GM12878 (cell line): ENCODE data around the gene PDE8B. TPM values are rescaled to one million over a fixed set of nuclear protein-coding genes. Genes with fewer than 3 reads are reported as not detected.

Experiments
- ATAC-seq: fragments of 200-7000 bp; cut with Tn5 transposase; 3 replicates; pipeline ENCODE4 v1.9.1; 2020; ENCODE audit warnings: mild to moderate bottlenecking, moderate library complexity
- BruUV-seq: library from RNA; stranded (reverse); fragments of 400-500 nt; replicated peaks from 2 replicates; lab custom pipeline; 2021; lab: Mats Ljungman, UMichigan
- CTCF ChIA-PET: fragments of 300-600 bp; sonication (Branson Sonifier 250); formaldehyde crosslinking; extraction: SDS; loops from one replicate; lab custom pipeline; 2021; ENCODE audit warnings: inconsistent platforms; lab: Yijun Ruan, JAX
- POLR2A ChIA-PET: fragments of 350-600 bp; formaldehyde crosslinking; extraction: SDS; loops from one replicate; lab custom pipeline; 2021; ENCODE audit warnings: inconsistent platforms; lab: Charles Lee
- RAD21 ChIA-PET: fragments of 300-600 bp; sonication (Branson Sonifier 250); formaldehyde crosslinking; loops from one replicate; lab custom pipeline; 2023; ENCODE audit warnings: antibody characterized with exemption; ENCODE audit not compliant: unreplicated experiment; lab: Charles Lee
- SMC1A ChIA-PET: fragments of 300-600 bp; sonication (Branson Sonifier 250); formaldehyde crosslinking; loops from one replicate; lab custom pipeline; 2023; ENCODE audit not compliant: unreplicated experiment, uncharacterized antibody; lab: Charles Lee
- DNase-seq: peaks from one replicate; pipeline ENCODE4 v3.0.0-alpha.2; 2011; ENCODE audit warnings: low read depth, low spot score
- FAIRE-seq: peaks from 3 replicates; lab custom pipeline; 2011; peaks lifted over from hg19 to GRCh38; lab: Jason Lieb, UNC
- H2AFZ ChIP-seq: 2 replicates; pipeline ENCODE4 v1.6.0; 2011; ENCODE audit warnings: low read depth, low read length, control low read depth; ENCODE audit not compliant: control insufficient read depth
- H3K27ac ChIP-seq: 2 replicates; pipeline ENCODE4 v1.5.1; 2011; ENCODE audit warnings: control low read depth; ENCODE audit not compliant: control insufficient read depth, insufficient read depth
- H3K27me3 ChIP-seq, 2 experiments: replicated peaks in 1 of 2; 2 replicates each; pipeline versions ENCODE4 v1.6.0 to v1.6.1; 2011; ENCODE audit warnings: low read length in 1 of 2; ENCODE audit not compliant: control insufficient read depth in 2 of 2, insufficient read depth in 2 of 2
- H3K36me3 ChIP-seq, 2 experiments: 2 replicates each; pipeline ENCODE4 v1.5.1; 2011; ENCODE audit warnings: low read length in 1 of 2; ENCODE audit not compliant: control insufficient read depth in 2 of 2, insufficient read depth in 2 of 2
- H3K4me1 ChIP-seq: 2 replicates; pipeline ENCODE4 v1.6.1; 2011; ENCODE audit warnings: mild to moderate bottlenecking, low read length, moderate library complexity, mixed read lengths; ENCODE audit not compliant: control insufficient read depth, insufficient read depth
- H3K4me2 ChIP-seq: 2 replicates; pipeline ENCODE4 v1.6.0; 2011; ENCODE audit warnings: control low read depth; ENCODE audit not compliant: control insufficient read depth, insufficient read depth
- H3K4me3 ChIP-seq: fragments of 200-600 bp; sonication (generic); 2 replicates; pipeline ENCODE4 v1.5.1; 2016
- H3K79me2 ChIP-seq: 2 replicates; pipeline ENCODE4 v1.6.0; 2011; ENCODE audit warnings: low read length; ENCODE audit not compliant: control insufficient read depth, insufficient read depth
- H3K9ac ChIP-seq: 2 replicates; pipeline ENCODE4 v1.8.0; 2011; ENCODE audit warnings: low read length, control low read depth, mixed read lengths; ENCODE audit not compliant: control insufficient read depth, insufficient read depth
- H3K9me3 ChIP-seq: replicated peaks from 3 replicates; pipeline ENCODE4 v1.5.1; 2011; ENCODE audit warnings: mild to moderate bottlenecking, low read length; ENCODE audit not compliant: control insufficient read depth, insufficient read depth
- H4K20me1 ChIP-seq: 2 replicates; pipeline ENCODE4 v1.6.0; 2011; ENCODE audit not compliant: control insufficient read depth, insufficient read depth
- CBX5 ChIP-seq: sonication (generic); IDR thresholded peaks from 2 replicates; pipeline ENCODE4 v1.6.1; 2016; ENCODE audit warnings: low read depth, moderate library complexity, mild to moderate bottlenecking, inconsistent platforms
- EED ChIP-seq: sonication (generic); IDR thresholded peaks from 2 replicates; pipeline ENCODE4 v1.6.1; 2016; ENCODE audit warnings: antibody characterized with exemption, low read depth
- ESRRA ChIP-seq: IDR thresholded peaks from 2 replicates; pipeline ENCODE4 v1.6.1; 2012; ENCODE audit warnings: mild to moderate bottlenecking, low read length, improper control_type of control experiment
- HDAC2 ChIP-seq: fragments of 200-600 bp; sonication (generic); IDR thresholded peaks from 2 replicates; pipeline ENCODE4 v1.6.1; 2017
- IKZF1 ChIP-seq: fragments of 450-650 bp; conservative IDR thresholded peaks from 2 replicates; pipeline ENCODE4 v1.6.1; 2017; ENCODE audit warnings: antibody characterized with exemption, mild to moderate bottlenecking
- MYB ChIP-seq: fragments of 150-350 bp; IDR thresholded peaks from 2 replicates; pipeline ENCODE4 v1.6.1; 2014; ENCODE audit warnings: mild to moderate bottlenecking, low read depth, low read length, borderline replicate concordance
- PAX5 ChIP-seq: IDR thresholded peaks from 2 replicates; pipeline ENCODE4 v1.6.1; 2011; ENCODE audit warnings: low read depth, low read length, borderline replicate concordance
- PML ChIP-seq: IDR thresholded peaks from 2 replicates; pipeline ENCODE4 v1.6.1; 2012; ENCODE audit warnings: low read length, inconsistent platforms
- SMC3 ChIP-seq: IDR thresholded peaks from 2 replicates; pipeline ENCODE4 v1.6.1; 2011; ENCODE audit warnings: low read length, improper control_type of control experiment, borderline replicate concordance
- SPI1 ChIP-seq: IDR thresholded peaks from 2 replicates; pipeline ENCODE4 v1.6.1; 2011; ENCODE audit warnings: low read depth, mild to moderate bottlenecking, low read length, moderate library complexity, borderline replicate concordance; ENCODE audit not compliant: insufficient read depth
- TCF12 ChIP-seq: IDR thresholded peaks from 2 replicates; pipeline ENCODE4 v1.6.1; 2011; ENCODE audit warnings: low read depth, mild to moderate bottlenecking, low read length
- ZNF207 ChIP-seq: fragments of 450-650 bp; IDR thresholded peaks from 2 replicates; pipeline ENCODE4 v1.6.1; 2014; ENCODE audit warnings: antibody characterized with exemption, mild to moderate bottlenecking, borderline replicate concordance
- WGBS: methylation state at CpG from one replicate; pipeline ENCODE4 v1.1.6; 2016; ENCODE audit warnings: low lambda C conversion rate; ENCODE audit not compliant: insufficient replicate concordance, insufficient coverage; ENCODE audit errors: missing lambda C conversion rate; 5-methylcytosine and 5-hydroxymethylcytosine counted together
- in situ Hi-C: fragments of 300-500 bp; cut with MboI; formaldehyde crosslinking; loops from 9 replicates; pipeline ENCODE4 v1.14.3; 2018; ENCODE audit warnings: mixed read lengths
- intact Hi-C: fragments of 100-400 bp; cut with micrococcal nuclease; formaldehyde crosslinking; loops from one replicate; pipeline ENCODE4 v1.14.2; 2022; ENCODE audit not compliant: unreplicated experiment
- polyA plus RNA-seq, 11 experiments: library from polyadenylated mRNA; depleted of rRNA in 4 of 11; unstranded in 6 of 11; stranded (reverse) in 5 of 11; fragments of >200 nt; fragmentation: Nextera tagmentation in 4 of 11; fragmentation: Illumina TruSeq in 1 of 11; extraction: Ambion mirVana in 4 of 11; extraction: Trizol in 1 of 11; gene quantifications; 1 replicate in 1 of 11; 2 replicates in 10 of 11; pipeline versions ENCODE4 v1.2.1 to v1.2.3, GENCODE V29; 2011 to 2016; ENCODE audit warnings: inconsistent platforms in 2 of 11, missing spikeins in 2 of 11, low read depth in 1 of 11
- total RNA-seq, 4 experiments: library from RNA; depleted of rRNA in 3 of 4; stranded (reverse); fragments of >200 nt in 3 of 4; fragmentation: Illumina TruSeq in 1 of 4; extraction: Trizol in 1 of 4; gene quantifications; 2 replicates each; pipeline versions ENCODE4 v1.2.1 to v1.2.3, GENCODE V29; 2013 to 2021
- TF ChIP-seq, protein P1 (sequence below): fragments of 450-650 bp; IDR thresholded peaks from 2 replicates; pipeline ENCODE4 v1.6.1; 2016; ENCODE audit warnings: mild to moderate bottlenecking
- TF ChIP-seq, protein P2 (sequence below), 3 experiments: IDR thresholded peaks in 2 of 3; conservative IDR thresholded peaks in 1 of 3; 2 replicates each; pipeline ENCODE4 v1.5.1; 2011; ENCODE audit warnings: low read depth in 3 of 3, low read length in 3 of 3, mild to moderate bottlenecking in 3 of 3, control low read depth in 2 of 3, moderate library complexity in 2 of 3, inconsistent platforms in 1 of 3, mixed read lengths in 1 of 3; ENCODE audit not compliant: control insufficient read depth in 2 of 3, insufficient read depth in 1 of 3; ENCODE audit errors: extremely low read depth in 1 of 3
- TF ChIP-seq, protein P3 (sequence below): fragments of 450-650 bp; formaldehyde crosslinking; IDR thresholded peaks from 2 replicates; pipeline ENCODE4 v1.4.0; 2022; ENCODE audit warnings: mild to moderate bottlenecking, moderate library complexity
- TF ChIP-seq, protein P4 (sequence below): fragments of 450-650 bp; IDR thresholded peaks from 2 replicates; pipeline ENCODE4 v1.6.1; 2018; ENCODE audit warnings: mild to moderate bottlenecking, low read depth, moderate library complexity; ENCODE audit not compliant: partially characterized antibody

The PDE8B gene
- total and polyA plus RNA-seq, 10 of the 15 experiments (the other 5 are each of a cell fraction or from before 2014, with no cell fraction given), result 0.03 to 0.44 (median 0.20) TPM; not detected in 3

DNA sequence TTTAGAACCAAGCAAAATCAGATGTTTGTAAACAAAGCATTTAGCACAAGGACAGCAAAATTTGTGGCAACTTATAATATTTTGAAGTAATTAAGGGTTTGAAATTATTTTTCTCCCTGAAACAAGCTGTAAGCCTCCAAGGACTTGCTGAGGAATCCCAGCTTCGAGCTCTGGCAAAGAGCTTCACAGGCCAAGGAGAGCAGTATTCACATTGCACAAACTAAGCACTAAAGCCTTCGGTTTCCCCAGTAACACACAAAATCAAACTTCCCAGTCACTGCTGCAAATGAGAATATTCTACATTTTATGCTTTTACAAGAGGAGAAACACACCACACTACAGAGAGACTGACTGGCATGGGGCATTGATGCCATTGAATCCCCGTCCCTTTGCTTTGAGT, 179.7 kb downstream of the PDE8B start:
- RAD21 ChIA-PET, result no interaction called here
- in situ Hi-C loops, result no loop called here
- Histone ChIP-seq H3K36me3 (no peaks in the 10 kb centered on the region), H3K9me3 (no peaks in the 10 kb centered on the region; the same call in 2 of the 3 replicates), H3K79me2 (no peaks in the 10 kb centered on the region), H4K20me1 (no peaks in the 10 kb centered on the region), H3K4me3 (no peak overlapping the region), H3K27me3 (no peaks in the 10 kb centered on the region), H3K27ac (no peak overlapping the region), H3K4me2 (no peak overlapping the region), H3K4me1 (no peaks in the 10 kb centered on the region), H2AFZ (no peak overlapping the region), H3K9ac (no peak overlapping the region)
- POLR2A ChIA-PET, result interaction anchor here (0.5 kb wide), 1 partner anchor 12 kb away, joined by 4 read pairs; no protein-coding TSS in a partner anchor
- no peak for ATAC-seq
- intact Hi-C loops, result no loop called here
- FAIRE-seq, result no peak
- CTCF ChIA-PET, result interaction anchor here (1.0 kb wide), 1 partner anchor 11 kb away, joined by 3 read pairs; no protein-coding TSS in a partner anchor
- no TSS peak for BruUV-seq
- SMC1A ChIA-PET, result interaction anchor here (1.0 to 4.0 kb wide), 3 partner anchors 11 to 33 kb away, joined by 4 to 22 read pairs (median 4); no protein-coding TSS in a partner anchor
- no peak for DNase-seq
- TF ChIP-seq EED (no peak), SPI1 (no peak), TCF12 (no peak), MYB (no peak), IKZF1 (no peak), PML (no peak), SMC3 (no peak), ESRRA (no peak), ZNF207 (no peak), PAX5 (no peak), HDAC2 (no peak), CBX5 (no peak)
- TF ChIP-seq, protein P1, sequence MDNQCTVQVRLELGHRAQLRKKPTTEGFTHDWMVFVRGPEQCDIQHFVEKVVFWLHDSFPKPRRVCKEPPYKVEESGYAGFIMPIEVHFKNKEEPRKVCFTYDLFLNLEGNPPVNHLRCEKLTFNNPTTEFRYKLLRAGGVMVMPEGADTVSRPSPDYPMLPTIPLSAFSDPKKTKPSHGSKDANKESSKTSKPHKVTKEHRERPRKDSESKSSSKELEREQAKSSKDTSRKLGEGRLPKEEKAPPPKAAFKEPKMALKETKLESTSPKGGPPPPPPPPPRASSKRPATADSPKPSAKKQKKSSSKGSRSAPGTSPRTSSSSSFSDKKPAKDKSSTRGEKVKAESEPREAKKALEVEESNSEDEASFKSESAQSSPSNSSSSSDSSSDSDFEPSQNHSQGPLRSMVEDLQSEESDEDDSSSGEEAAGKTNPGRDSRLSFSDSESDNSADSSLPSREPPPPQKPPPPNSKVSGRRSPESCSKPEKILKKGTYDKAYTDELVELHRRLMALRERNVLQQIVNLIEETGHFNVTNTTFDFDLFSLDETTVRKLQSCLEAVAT, result no peak
- TF ChIP-seq, protein P2, sequence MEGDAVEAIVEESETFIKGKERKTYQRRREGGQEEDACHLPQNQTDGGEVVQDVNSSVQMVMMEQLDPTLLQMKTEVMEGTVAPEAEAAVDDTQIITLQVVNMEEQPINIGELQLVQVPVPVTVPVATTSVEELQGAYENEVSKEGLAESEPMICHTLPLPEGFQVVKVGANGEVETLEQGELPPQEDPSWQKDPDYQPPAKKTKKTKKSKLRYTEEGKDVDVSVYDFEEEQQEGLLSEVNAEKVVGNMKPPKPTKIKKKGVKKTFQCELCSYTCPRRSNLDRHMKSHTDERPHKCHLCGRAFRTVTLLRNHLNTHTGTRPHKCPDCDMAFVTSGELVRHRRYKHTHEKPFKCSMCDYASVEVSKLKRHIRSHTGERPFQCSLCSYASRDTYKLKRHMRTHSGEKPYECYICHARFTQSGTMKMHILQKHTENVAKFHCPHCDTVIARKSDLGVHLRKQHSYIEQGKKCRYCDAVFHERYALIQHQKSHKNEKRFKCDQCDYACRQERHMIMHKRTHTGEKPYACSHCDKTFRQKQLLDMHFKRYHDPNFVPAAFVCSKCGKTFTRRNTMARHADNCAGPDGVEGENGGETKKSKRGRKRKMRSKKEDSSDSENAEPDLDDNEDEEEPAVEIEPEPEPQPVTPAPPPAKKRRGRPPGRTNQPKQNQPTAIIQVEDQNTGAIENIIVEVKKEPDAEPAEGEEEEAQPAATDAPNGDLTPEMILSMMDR (IDR thresholded peaks at IDR 0.05 in 2 of 3, conservative IDR thresholded peaks at IDR 0.05 in 1 of 3; ENCODE audit: control insufficient read depth in 2 of 3, extremely low read depth in 1 of 3, insufficient read depth in 1 of 3, low read depth in 3 of 3, low read length in 3 of 3), result no peak
- TF ChIP-seq, protein P3, sequence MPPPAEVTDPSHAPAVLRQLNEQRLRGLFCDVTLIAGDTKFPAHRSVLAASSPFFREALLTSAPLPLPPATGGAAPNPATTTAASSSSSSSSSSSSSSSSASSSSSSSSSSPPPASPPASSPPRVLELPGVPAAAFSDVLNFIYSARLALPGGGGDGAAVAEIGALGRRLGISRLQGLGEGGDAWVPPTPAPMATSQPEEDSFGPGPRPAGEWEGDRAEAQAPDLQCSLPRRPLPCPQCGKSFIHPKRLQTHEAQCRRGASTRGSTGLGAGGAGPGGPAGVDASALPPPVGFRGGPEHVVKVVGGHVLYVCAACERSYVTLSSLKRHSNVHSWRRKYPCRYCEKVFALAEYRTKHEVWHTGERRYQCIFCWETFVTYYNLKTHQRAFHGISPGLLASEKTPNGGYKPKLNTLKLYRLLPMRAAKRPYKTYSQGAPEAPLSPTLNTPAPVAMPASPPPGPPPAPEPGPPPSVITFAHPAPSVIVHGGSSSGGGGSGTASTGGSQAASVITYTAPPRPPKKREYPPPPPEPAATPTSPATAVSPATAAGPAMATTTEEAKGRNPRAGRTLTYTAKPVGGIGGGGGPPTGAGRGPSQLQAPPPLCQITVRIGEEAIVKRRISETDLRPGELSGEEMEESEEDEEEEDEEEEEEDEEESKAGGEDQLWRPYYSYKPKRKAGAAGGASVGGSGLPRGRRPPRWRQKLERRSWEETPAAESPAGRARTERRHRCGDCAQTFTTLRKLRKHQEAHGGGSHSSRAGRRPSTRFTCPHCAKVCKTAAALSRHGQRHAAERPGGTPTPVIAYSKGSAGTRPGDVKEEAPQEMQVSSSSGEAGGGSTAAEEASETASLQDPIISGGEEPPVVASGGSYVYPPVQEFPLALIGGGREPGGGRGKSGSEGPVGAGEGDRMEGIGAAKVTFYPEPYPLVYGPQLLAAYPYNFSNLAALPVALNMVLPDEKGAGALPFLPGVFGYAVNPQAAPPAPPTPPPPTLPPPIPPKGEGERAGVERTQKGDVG (CRISPR knock-in tag), result no peak
- TF ChIP-seq, protein P4, sequence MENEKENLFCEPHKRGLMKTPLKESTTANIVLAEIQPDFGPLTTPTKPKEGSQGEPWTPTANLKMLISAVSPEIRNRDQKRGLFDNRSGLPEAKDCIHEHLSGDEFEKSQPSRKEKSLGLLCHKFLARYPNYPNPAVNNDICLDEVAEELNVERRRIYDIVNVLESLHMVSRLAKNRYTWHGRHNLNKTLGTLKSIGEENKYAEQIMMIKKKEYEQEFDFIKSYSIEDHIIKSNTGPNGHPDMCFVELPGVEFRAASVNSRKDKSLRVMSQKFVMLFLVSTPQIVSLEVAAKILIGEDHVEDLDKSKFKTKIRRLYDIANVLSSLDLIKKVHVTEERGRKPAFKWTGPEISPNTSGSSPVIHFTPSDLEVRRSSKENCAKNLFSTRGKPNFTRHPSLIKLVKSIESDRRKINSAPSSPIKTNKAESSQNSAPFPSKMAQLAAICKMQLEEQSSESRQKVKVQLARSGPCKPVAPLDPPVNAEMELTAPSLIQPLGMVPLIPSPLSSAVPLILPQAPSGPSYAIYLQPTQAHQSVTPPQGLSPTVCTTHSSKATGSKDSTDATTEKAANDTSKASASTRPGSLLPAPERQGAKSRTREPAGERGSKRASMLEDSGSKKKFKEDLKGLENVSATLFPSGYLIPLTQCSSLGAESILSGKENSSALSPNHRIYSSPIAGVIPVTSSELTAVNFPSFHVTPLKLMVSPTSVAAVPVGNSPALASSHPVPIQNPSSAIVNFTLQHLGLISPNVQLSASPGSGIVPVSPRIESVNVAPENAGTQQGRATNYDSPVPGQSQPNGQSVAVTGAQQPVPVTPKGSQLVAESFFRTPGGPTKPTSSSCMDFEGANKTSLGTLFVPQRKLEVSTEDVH, result no peak
- 19% methylated on average over 3 of the region's 3 CpGs for WGBS
